Loucy (cell line): ENCODE data around the gene MILR1.

Experiments
- H2AFZ ChIP-seq: fragments of 200-600 bp; sonication (generic); 2 replicates; pipeline ENCODE4 v1.6.0; 2016; ENCODE audit warnings: antibody characterized with exemption, mild to moderate bottlenecking, low read length, moderate library complexity
- H3F3A ChIP-seq: fragments of 200-600 bp; 2 replicates; pipeline ENCODE4 v1.6.0; 2016; ENCODE audit warnings: antibody characterized with exemption, low read depth, mild to moderate bottlenecking
- H3K27me3 ChIP-seq: fragments of 200-600 bp; sonication (generic); 2 replicates; pipeline ENCODE4 v1.6.1; 2014; ENCODE audit warnings: low read length, mild to moderate bottlenecking; ENCODE audit not compliant: insufficient read depth, poor library complexity, severe bottlenecking
- H3K36me3 ChIP-seq: fragments of 200-600 bp; sonication (generic); 2 replicates; pipeline ENCODE4 v1.6.1; 2016; ENCODE audit warnings: low read length; ENCODE audit not compliant: insufficient read depth
- H3K4me1 ChIP-seq: fragments of 200-600 bp; sonication (generic); 2 replicates; pipeline ENCODE4 v1.5.1; 2014; ENCODE audit warnings: low read length, mild to moderate bottlenecking; ENCODE audit not compliant: insufficient read depth, poor library complexity, severe bottlenecking
- H3K4me2 ChIP-seq: fragments of 200-600 bp; sonication (generic); 2 replicates; pipeline ENCODE4 v1.6.0; 2014; ENCODE audit warnings: antibody characterized with exemption, low read length, low read depth, mild to moderate bottlenecking; ENCODE audit not compliant: poor library complexity, severe bottlenecking
- H3K4me3 ChIP-seq: fragments of 200-600 bp; sonication (generic); 2 replicates; pipeline ENCODE4 v1.5.1; 2014; ENCODE audit warnings: low read length, mild to moderate bottlenecking, mixed read lengths; ENCODE audit not compliant: poor library complexity, severe bottlenecking
- H3K79me2 ChIP-seq: fragments of 200-600 bp; sonication (generic); 2 replicates; pipeline ENCODE4 v1.6.1; 2014; ENCODE audit warnings: low read length; ENCODE audit not compliant: insufficient read depth
- H3K9ac ChIP-seq: fragments of 200-600 bp; sonication (generic); 2 replicates; pipeline ENCODE4 v1.6.0; 2014; ENCODE audit warnings: mild to moderate bottlenecking, low read depth, low read length, moderate library complexity; ENCODE audit not compliant: poor library complexity, severe bottlenecking
- H3K9me2 ChIP-seq: fragments of 200-600 bp; sonication (generic); replicated peaks from 2 replicates; pipeline ENCODE4 v1.6.1; 2016; ENCODE audit warnings: low read depth, low read length, mixed read lengths
- H3K9me3 ChIP-seq: fragments of 200-600 bp; sonication (generic); 2 replicates; pipeline ENCODE4 v1.6.1; 2014; ENCODE audit warnings: mild to moderate bottlenecking, antibody characterized with exemption, low read length, low read depth; ENCODE audit not compliant: insufficient read depth
- H4K20me1 ChIP-seq: fragments of 200-600 bp; sonication (generic); 2 replicates; pipeline ENCODE4 v1.6.0; 2014; ENCODE audit warnings: antibody characterized with exemption, low read length, mild to moderate bottlenecking; ENCODE audit not compliant: insufficient read depth, poor library complexity, severe bottlenecking
- EZH2phosphoT487 ChIP-seq: fragments of 200-600 bp; IDR thresholded peaks from 2 replicates; pipeline ENCODE4 v1.6.1; 2018; ENCODE audit warnings: antibody characterized with exemption, mild to moderate bottlenecking, moderate library complexity, borderline replicate concordance
- TF ChIP-seq, protein P1 (sequence below): fragments of 200-600 bp; sonication (generic); conservative IDR thresholded peaks from 2 replicates; pipeline ENCODE4 v1.5.1; 2014; ENCODE audit warnings: mild to moderate bottlenecking, antibody characterized with exemption, low read length

The MILR1 gene

DNA sequence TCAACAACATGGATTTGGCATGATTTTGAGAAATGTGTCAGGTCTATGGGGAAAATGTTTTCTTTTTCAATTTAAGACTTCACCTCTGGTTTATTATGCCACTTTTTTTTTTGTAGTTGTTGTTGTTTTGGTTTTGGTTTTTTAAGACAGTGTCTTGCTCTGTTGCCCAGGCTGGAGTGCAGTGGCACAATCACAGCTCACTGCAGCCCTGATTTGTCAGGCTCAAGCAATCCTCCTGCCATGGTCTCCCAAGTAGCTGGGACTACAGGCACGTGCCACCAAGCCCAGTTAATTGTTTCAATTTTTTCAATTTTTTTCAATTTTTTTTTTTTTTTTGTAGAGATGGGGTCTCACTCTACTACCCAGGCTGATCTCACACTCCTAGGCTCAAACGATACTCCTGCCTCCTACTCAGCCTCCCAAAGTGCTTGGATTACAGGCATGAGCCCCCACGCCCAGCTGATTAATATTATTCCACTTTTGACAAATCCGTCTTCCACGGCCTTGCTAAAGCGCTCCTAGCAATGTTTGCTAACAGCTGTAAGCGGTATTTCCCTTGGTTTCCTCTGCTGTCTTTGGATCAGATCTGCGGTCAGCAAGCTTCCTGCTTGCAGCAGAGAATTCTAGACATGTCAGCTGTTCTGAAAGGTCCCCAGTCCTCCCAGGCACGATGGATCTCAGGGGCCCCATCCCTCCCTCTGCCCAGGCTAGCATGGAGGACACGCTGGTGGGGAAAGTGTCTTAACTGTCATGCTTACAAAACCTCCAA is 7.0 kb upstream of the MILR1 start:
- Histone ChIP-seq H3K9me3 (peaks cover 28% of the 10 kb centered on the region), H4K20me1 (no peaks in the 10 kb centered on the region), H3K9ac (peak overlapping the region; percentile 36), H3K36me3 (no peaks in the 10 kb centered on the region), H3K4me3 (peak overlapping the region; percentile 47), H3K27me3 (no peaks in the 10 kb centered on the region), H3K4me1 (peaks cover 24% of the 10 kb centered on the region), H3K4me2 (peak overlapping the region; percentile 68), H3K9me2 (no peaks in the 10 kb centered on the region), H3K79me2 (no peaks in the 10 kb centered on the region), H3F3A (no peaks in the 10 kb centered on the region), H2AFZ (no peak overlapping the region)
- no peak for TF ChIP-seq EZH2phosphoT487
- TF ChIP-seq, protein P1, sequence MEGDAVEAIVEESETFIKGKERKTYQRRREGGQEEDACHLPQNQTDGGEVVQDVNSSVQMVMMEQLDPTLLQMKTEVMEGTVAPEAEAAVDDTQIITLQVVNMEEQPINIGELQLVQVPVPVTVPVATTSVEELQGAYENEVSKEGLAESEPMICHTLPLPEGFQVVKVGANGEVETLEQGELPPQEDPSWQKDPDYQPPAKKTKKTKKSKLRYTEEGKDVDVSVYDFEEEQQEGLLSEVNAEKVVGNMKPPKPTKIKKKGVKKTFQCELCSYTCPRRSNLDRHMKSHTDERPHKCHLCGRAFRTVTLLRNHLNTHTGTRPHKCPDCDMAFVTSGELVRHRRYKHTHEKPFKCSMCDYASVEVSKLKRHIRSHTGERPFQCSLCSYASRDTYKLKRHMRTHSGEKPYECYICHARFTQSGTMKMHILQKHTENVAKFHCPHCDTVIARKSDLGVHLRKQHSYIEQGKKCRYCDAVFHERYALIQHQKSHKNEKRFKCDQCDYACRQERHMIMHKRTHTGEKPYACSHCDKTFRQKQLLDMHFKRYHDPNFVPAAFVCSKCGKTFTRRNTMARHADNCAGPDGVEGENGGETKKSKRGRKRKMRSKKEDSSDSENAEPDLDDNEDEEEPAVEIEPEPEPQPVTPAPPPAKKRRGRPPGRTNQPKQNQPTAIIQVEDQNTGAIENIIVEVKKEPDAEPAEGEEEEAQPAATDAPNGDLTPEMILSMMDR, result no peak

DNA sequence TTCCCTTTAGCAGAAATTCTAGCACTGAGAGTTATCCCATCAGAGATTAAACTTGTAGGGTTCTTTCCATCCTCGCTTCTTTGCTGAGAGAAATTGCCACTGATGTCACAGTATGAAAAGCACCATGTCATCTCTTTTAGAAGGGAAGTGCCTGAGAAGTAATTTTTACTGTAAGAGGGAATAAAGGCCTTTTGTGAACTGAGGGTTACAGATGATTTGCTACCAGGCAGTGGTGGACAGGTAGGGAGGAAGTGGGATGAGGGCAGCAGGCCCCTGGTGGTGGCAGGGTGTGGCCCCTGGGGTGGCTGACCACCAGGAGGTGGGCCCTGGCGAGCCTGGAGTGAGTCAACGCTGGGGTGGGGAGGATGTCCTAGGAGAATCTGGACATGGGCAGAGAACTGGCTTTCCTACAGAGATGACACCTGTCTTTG is 6.4 kb upstream of the MILR1 start:
- Histone ChIP-seq H3K36me3 (no peaks in the 10 kb centered on the region), H3K9me3 (peaks cover 22% of the 10 kb centered on the region), H2AFZ (no peak overlapping the region), H3F3A (no peaks in the 10 kb centered on the region), H3K9me2 (no peaks in the 10 kb centered on the region), H3K79me2 (no peaks in the 10 kb centered on the region), H4K20me1 (no peaks in the 10 kb centered on the region), H3K4me1 (peaks cover 24% of the 10 kb centered on the region), H3K9ac (peak overlapping the region; percentile 36), H3K4me3 (peak overlapping the region; percentile 47), H3K27me3 (no peaks in the 10 kb centered on the region), H3K4me2 (peak overlapping the region; percentile 68)
- TF ChIP-seq, protein P1, result no peak
- no peak for TF ChIP-seq EZH2phosphoT487

- TF ChIP-seq EZH2phosphoT487, result no peak
- TF ChIP-seq, protein P1, result no peak
- peak overlapping the region; percentile 68 for H3K4me2 ChIP-seq
- H3K4me3 ChIP-seq, result no peak overlapping the region
- no peak overlapping the region for H2AFZ ChIP-seq
- peaks cover 15% of the 10 kb centered on the region; the same call in 1 of the 2 replicates for H3K9me3 ChIP-seq
- H3K27me3 ChIP-seq, result no peaks in the 10 kb centered on the region
- peaks cover 26% of the 10 kb centered on the region for H3K4me1 ChIP-seq
- H3K36me3 ChIP-seq, result no peaks in the 10 kb centered on the region
- no peaks in the 10 kb centered on the region for H3K79me2 ChIP-seq
- H3F3A ChIP-seq, result no peaks in the 10 kb centered on the region
- H3K9me2 ChIP-seq, result no peaks in the 10 kb centered on the region
- no peaks in the 10 kb centered on the region for H4K20me1 ChIP-seq
- H3K9ac ChIP-seq, result no peak overlapping the region
Observed at GRCh38 chr17:64443086-64443760, 5.7 kb upstream of the MILR1 start.
